ENCODE measurements around the gene DACT1. TPM values are rescaled to one million over a fixed set of nuclear protein-coding genes. Genes with fewer than 3 reads are reported as not detected.
"Not testable (repeated sequence)": the region's sequence is repeated elsewhere in the genome, so short reads cannot be mapped to it uniquely, and the experiment has no call there.

DACT1 gene, protein sequence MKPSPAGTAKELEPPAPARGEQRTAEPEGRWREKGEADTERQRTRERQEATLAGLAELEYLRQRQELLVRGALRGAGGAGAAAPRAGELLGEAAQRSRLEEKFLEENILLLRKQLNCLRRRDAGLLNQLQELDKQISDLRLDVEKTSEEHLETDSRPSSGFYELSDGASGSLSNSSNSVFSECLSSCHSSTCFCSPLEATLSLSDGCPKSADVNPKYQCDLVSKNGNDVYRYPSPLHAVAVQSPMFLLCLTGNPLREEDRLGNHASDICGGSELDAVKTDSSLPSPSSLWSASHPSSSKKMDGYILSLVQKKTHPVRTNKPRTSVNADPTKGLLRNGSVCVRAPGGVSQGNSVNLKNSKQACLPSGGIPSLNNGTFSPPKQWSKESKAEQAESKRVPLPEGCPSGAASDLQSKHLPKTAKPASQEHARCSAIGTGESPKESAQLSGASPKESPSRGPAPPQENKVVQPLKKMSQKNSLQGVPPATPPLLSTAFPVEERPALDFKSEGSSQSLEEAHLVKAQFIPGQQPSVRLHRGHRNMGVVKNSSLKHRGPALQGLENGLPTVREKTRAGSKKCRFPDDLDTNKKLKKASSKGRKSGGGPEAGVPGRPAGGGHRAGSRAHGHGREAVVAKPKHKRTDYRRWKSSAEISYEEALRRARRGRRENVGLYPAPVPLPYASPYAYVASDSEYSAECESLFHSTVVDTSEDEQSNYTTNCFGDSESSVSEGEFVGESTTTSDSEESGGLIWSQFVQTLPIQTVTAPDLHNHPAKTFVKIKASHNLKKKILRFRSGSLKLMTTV
- total RNA-seq (1 to 10 TPM in 1 of 2 donors, under 1 TPM in 1; 0.91 to 1.8 TPM), total RNA-seq (0.68 to 1.2 reads per million in 2 donors)

- no peak for DNase-seq
- Mint-ChIP-seq H3K36me3 (ENCODE audit: low read depth) (peaks cover 7% of the 10 kb centered on the region), H3K4me1 (peaks cover 15% of the 10 kb centered on the region), H3K27ac (no peak within 1 kb of the TSS), H3K27me3 (peaks cover 63% of the 10 kb centered on the region), H3K4me3 (peak within 1 kb of the TSS; percentile 95)
- ATAC-seq: peak; percentile 67
- H3K9me3 ChIP-seq (ENCODE audit: control insufficient read depth, low read length, poor library complexity, severe bottlenecking): no peaks in the 10 kb centered on the region
These were observed at the start of gene DACT1 for GRCh38 chr14:58637391-58638230. Gene DACT1, plus strand, starts transcription at chr14:58637962. Its CDS starts 241 bp downstream, at chr14:58638203.

- H3K4me3 Mint-ChIP-seq; ATAC-seq; H3K27ac Mint-ChIP-seq; H3K4me1 Mint-ChIP-seq; DNase-seq; H3K9me3 ChIP-seq (ENCODE audit: control insufficient read depth, low read length, poor library complexity, severe bottlenecking); H3K36me3 Mint-ChIP-seq (ENCODE audit: low read depth); H3K27me3 Mint-ChIP-seq: not testable (repeated sequence)
These were observed 49.4 kb upstream of the DACT1 start for GRCh38 chr14:58588321-58588720.

DNA sequence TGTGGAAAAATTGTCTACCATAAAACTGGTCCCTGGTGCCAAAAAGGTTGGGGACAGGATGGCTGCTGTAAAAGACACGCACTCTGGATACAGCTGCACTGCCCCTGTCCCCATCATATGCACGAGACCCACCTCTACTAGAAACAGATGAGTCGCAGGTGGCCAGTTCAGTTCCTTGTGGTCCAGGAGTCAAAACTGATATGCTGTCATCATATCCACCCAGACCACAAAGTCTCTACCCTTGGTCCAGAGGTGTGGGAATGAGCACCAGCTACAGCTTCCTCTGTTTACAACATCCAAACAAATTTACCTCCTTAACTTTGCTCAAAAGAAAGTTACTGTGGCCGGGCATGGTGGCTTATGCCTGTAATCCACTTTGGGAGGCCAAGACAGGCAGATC, 43.8 kb upstream of the DACT1 start:
- DNase-seq (no peak), ATAC-seq (no peak)
- H3K9me3 ChIP-seq (ENCODE audit: control insufficient read depth, low read length, poor library complexity, severe bottlenecking): no peaks in the 10 kb centered on the region
- Mint-ChIP-seq H3K4me3 (no peak overlapping the region), H3K27me3 (peaks cover 4% of the 10 kb centered on the region), H3K4me1 (peaks cover 10% of the 10 kb centered on the region), H3K36me3 (ENCODE audit: low read depth) (no peaks in the 10 kb centered on the region), H3K27ac (no peak overlapping the region)

- ATAC-seq: no peak
- Mint-ChIP-seq H3K27ac (no peak overlapping the region), H3K36me3 (ENCODE audit: low read depth) (no peaks in the 10 kb centered on the region), H3K4me1 (peaks cover 16% of the 10 kb centered on the region), H3K27me3 (peaks cover 4% of the 10 kb centered on the region), H3K4me3 (no peak overlapping the region)
- no peaks in the 10 kb centered on the region for H3K9me3 ChIP-seq (ENCODE audit: control insufficient read depth, low read length, poor library complexity, severe bottlenecking)
- no peak for DNase-seq
These were observed 40.7 kb upstream of the DACT1 start for GRCh38 chr14:58597041-58597440.

- peaks cover 16% of the 10 kb centered on the region for H3K4me1 Mint-ChIP-seq
- H3K27me3 Mint-ChIP-seq: peaks cover 7% of the 10 kb centered on the region
- no peaks in the 10 kb centered on the region for H3K9me3 ChIP-seq (ENCODE audit: control insufficient read depth, low read length, poor library complexity, severe bottlenecking)
- H3K27ac Mint-ChIP-seq: no peak overlapping the region
- peak; percentile 83 for ATAC-seq
- DNase-seq: no peak
- H3K4me3 Mint-ChIP-seq: no peak overlapping the region
- H3K36me3 Mint-ChIP-seq (ENCODE audit: low read depth): no peaks in the 10 kb centered on the region
These were observed 39.5 kb upstream of the DACT1 start for GRCh38 chr14:58598028-58598803.

DNA sequence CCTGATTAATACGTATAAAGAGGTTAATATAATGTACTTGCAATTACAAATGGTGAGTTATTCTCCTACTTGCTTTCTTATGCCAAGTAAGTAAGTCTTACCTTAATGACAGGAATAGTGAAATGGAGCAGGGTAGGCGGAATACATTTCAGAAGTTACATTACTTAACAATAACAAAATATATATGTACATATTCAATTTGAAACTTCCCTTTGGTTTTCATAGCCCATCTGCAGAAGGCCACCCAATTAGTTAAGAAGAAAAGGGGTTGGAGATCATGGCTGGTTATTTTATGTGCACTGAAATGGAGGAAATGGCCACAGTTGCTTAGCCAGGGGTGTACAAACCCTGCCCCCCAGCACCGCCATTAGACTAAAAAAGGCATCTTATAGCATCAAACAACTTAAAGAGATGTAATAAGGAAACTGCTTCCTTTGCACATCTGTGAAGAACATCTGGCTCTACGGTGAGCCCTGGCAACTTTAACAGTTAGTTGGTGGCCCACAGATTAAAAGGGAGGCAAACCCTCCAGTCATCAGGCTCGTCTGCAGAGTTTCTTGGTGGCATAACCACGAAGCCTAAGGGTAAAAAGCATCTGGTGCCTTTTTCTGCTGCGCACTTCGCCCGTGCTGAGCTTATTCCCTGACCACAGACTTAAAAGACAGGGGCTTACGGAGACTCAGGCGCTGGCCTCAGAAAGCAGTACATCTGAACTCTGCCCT, 38.8 kb upstream of the DACT1 start:
- ATAC-seq (no peak), DNase-seq (no peak)
- H3K9me3 ChIP-seq (ENCODE audit: control insufficient read depth, low read length, poor library complexity, severe bottlenecking): no peaks in the 10 kb centered on the region
- Mint-ChIP-seq H3K27ac (no peak overlapping the region), H3K27me3 (peaks cover 7% of the 10 kb centered on the region), H3K4me3 (no peak overlapping the region), H3K4me1 (peaks cover 16% of the 10 kb centered on the region), H3K36me3 (ENCODE audit: low read depth) (no peaks in the 10 kb centered on the region)

DNA sequence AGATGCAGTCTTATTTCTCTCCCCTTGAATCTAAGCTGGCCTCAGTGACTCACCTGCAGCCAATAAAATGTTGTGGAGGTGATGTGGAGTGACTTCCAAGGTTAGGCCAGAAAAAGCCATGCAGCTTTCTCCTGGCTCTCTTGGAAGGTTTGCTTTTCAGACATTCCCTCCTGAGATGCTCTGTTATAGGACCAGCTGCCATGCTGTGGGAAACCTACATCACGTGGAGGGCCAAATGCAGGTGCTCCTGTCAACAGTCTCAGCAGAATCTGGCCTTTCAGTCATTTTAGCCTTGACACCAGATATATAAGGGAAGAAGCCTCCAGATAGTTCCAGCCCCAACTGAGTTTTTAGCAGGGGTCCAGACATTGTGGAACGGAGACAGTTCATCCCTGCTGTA, 38.1 kb upstream of the DACT1 start:
- H3K9me3 ChIP-seq (ENCODE audit: control insufficient read depth, low read length, poor library complexity, severe bottlenecking): no peaks in the 10 kb centered on the region
- no peak for ATAC-seq
- no peak overlapping the region for H3K4me3 Mint-ChIP-seq

DNA sequence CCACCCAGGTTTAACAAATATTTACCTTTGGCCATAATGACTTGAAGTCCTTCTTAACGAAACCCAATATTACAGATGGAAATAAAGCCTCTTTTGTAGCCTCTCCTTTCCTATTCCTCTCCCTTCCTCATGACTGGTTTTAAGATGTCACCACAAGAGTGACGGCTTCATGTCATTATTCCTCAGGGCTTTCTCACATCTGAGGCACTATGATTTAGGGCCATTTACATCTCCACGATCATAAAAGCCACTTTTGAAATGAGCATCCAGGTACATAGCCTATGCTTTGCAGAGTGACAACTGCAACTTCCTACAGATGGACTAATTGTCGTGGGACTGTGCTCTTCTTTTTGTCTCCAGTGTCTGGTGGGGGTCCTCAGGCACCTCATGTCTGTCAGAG, 32.3 kb upstream of the DACT1 start:
- peaks cover 25% of the 10 kb centered on the region for H3K27me3 Mint-ChIP-seq
- DNase-seq (no peak), ATAC-seq (no peak)
- no peak overlapping the region for H3K27ac Mint-ChIP-seq
- peaks cover 2% of the 10 kb centered on the region for H3K4me1 Mint-ChIP-seq
- no peak overlapping the region for H3K4me3 Mint-ChIP-seq
- no peaks in the 10 kb centered on the region for H3K9me3 ChIP-seq (ENCODE audit: control insufficient read depth, low read length, poor library complexity, severe bottlenecking)
- H3K36me3 Mint-ChIP-seq (ENCODE audit: low read depth): no peaks in the 10 kb centered on the region

More for the DNA sequence above, 38.1 kb upstream of the DACT1 start:
- H3K27me3 Mint-ChIP-seq: peaks cover 7% of the 10 kb centered on the region
- no peak for DNase-seq
- H3K27ac Mint-ChIP-seq: no peak overlapping the region
- H3K4me1 Mint-ChIP-seq: peaks cover 16% of the 10 kb centered on the region
- H3K36me3 Mint-ChIP-seq (ENCODE audit: low read depth): no peaks in the 10 kb centered on the region

DNA sequence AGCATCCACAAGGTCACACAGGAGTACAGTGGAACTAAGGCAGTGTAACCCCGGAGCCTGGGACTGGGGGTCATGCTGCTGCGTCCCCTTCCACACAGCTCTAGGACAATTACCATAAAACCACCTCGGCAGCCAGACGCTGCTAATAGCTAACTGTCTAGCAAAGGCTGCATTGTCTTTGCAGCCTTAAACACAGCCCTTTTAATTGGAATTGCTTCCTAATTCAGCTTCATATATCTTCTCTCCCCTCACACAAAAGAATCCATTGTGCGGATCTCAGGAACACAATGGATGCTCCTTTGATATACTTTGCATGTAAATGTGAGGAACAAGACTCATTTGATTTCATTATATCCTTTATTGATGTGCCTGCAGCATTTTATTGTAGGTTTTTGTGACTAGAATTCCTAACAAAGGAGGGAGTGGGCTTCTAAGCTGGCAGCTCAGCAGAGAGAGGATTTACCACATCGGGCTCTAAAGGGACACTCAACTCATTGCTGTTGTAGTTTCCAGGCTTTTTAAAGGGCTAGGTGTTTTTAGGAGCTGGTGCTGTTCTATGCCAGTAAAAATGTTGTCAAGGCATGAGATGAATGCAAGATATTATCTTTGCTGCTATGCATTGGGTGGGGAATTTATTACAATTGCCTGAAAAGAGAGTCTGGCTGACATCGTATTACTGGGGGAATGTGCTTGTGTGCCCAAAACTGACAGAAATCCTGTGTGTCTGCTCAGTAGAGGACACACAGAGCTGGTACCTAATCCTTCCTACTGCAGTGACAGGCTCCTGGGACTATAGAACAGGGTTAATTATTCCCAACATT, 30.4 kb upstream of the DACT1 start:
- ATAC-seq (no peak), DNase-seq (no peak)
- peaks cover 18% of the 10 kb centered on the region for H3K27me3 Mint-ChIP-seq
- H3K9me3 ChIP-seq (ENCODE audit: control insufficient read depth, low read length, poor library complexity, severe bottlenecking): no peaks in the 10 kb centered on the region
- H3K4me1 Mint-ChIP-seq: peaks cover 2% of the 10 kb centered on the region
- H3K27ac Mint-ChIP-seq: no peak overlapping the region
- no peak overlapping the region for H3K4me3 Mint-ChIP-seq
- no peaks in the 10 kb centered on the region for H3K36me3 Mint-ChIP-seq (ENCODE audit: low read depth)

DNA sequence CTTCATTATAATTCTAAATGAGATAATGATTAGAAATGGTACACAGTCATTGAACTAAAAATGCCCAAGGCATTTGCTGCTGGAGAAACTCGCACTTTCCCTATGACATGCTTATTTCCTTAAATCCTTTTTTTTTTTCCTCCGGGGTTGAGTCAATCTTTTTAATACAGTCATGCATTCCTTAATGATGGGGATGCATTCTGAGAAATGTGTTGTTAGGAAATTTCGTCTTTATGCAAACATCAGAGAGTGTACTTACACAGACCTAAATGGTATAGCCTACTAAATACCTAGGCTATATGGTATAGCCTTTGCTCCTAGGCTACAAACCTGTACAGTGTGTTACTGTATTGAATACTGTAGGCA, 29.8 kb upstream of the DACT1 start:
- no peak for ATAC-seq
- Mint-ChIP-seq H3K27me3 (peaks cover 18% of the 10 kb centered on the region), H3K36me3 (ENCODE audit: low read depth) (no peaks in the 10 kb centered on the region), H3K4me1 (peaks cover 2% of the 10 kb centered on the region), H3K4me3 (no peak overlapping the region), H3K27ac (no peak overlapping the region)
- no peak for DNase-seq
- no peaks in the 10 kb centered on the region for H3K9me3 ChIP-seq (ENCODE audit: control insufficient read depth, low read length, poor library complexity, severe bottlenecking)

- Mint-ChIP-seq H3K27me3 (peaks cover 35% of the 10 kb centered on the region), H3K4me3 (no peak overlapping the region), H3K27ac (no peak overlapping the region), H3K36me3 (ENCODE audit: low read depth) (no peaks in the 10 kb centered on the region), H3K4me1 (peaks cover 2% of the 10 kb centered on the region)
- no peak for ATAC-seq
- no peaks in the 10 kb centered on the region for H3K9me3 ChIP-seq (ENCODE audit: control insufficient read depth, low read length, poor library complexity, severe bottlenecking)
- no peak for DNase-seq
These were observed 20.1 kb upstream of the DACT1 start for GRCh38 chr14:58617619-58618018.

Data from T-helper 17 cell (primary cell).